ENCODE measurements around the gene LDLR. TPM values are rescaled to one million over a fixed set of nuclear protein-coding genes. Genes with fewer than 3 reads are reported as not detected.

The LDLR gene
- polyA plus RNA-seq (ENCODE audit: insufficient read length): 17.7 TPM

GRCh38 chr19:11089254-11090013, at the start of gene LDLR:
TSS of gene LDLR (plus strand) at chr19:11089463. CDS start at chr19:11089549, 86 bp downstream.
- DNase-seq (ENCODE audit: low read depth): peak; percentile 93

GRCh38 chr19:11041194-11041593, 48.1 kb upstream of the LDLR start:
- DNase-seq (ENCODE audit: low read depth): no peak

- DNase-seq (ENCODE audit: low read depth): no peak
Measured at GRCh38 chr19:11041966-11042627, 47.2 kb upstream of the LDLR start.

GRCh38 chr19:11044431-11044830, 44.8 kb upstream of the LDLR start:
- DNase-seq (ENCODE audit: low read depth): no peak

DNA sequence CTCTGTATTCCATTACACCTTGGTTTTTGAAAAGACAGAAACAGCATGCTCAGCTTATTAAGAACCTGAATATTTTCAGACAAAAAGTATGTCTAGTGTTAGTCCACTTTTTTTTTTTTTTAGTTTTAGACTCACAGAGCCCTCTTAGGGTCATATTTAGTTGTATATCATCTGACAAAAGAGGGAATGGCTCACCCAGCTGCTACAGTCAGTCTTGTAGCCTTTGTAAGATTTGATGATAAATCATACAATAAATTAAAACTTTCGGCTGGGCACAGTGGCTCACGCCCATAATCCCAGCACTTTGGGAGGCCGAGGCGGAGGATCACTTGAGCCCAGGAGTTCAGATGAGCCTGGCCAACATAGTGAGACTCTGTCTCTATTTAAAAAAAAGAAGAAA, 43.7 kb upstream of the LDLR start:
- no peak for DNase-seq (ENCODE audit: low read depth)

DNA sequence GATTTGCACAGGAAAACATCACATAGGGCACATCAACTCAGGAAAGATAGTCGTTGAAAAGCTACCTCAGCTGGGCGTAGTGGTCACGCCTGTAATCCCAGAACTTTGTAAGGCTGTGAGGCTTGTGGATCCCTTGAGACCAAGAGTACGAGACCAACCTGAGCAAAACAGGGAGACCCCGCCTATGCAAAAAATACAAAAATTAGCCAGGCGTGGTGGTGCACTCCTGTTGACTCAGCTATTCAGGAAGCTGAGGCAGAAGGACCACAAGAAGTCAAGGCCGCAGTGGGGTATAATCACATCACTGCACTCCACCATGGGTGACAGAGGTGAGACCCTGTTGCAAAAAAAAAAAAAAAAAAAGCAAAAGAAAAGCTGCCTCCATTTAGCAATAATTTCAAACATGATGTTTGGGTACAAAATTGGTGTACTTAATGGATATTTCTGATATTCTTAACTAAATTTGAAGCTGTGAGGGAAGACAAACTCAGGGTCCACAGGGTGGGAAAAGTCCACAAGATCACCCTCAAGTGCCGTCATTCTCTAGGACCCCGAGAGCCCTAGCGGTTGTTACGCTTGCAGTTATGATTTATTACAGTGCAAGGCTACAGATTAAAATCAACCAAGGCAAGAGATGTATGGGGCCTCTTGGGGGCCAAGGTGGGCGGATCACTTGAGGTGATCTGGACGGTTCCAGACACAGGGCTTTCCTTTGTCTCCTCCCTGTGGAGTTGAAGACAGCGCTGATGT, 42.5 kb upstream of the LDLR start:
- DNase-seq (ENCODE audit: low read depth): no peak

- no peak for DNase-seq (ENCODE audit: low read depth)
Measured at GRCh38 chr19:11047866-11048265, 41.4 kb upstream of the LDLR start.

- no peak for DNase-seq (ENCODE audit: low read depth)
Measured at GRCh38 chr19:11050323-11051114, 38.7 kb upstream of the LDLR start.

GRCh38 chr19:11053817-11054195, 35.5 kb upstream of the LDLR start:
- DNase-seq (ENCODE audit: low read depth): peak; percentile 28

GRCh38 chr19:11054200-11054599, 35.1 kb upstream of the LDLR start:
- no peak for DNase-seq (ENCODE audit: low read depth)

DNA sequence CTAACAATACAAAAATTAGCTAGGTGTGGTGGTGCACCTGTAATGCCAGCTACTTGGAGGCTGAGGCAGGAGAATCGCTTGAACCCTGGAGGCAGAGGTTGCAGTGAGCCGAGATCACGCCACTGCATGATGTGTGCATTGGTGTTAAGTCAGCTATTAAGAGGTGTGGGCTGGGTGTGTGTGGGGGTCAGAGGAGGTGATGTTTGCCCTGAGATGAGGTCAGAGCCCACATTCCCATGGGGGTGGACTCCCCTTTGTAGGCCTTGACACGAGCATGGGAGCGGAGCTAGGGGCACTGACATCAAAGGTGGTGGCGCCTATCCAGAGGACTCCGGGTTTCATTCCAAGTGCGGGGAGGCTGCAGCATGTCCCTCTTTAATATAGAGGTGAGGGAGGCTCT, 34.6 kb upstream of the LDLR start:
- DNase-seq (ENCODE audit: low read depth): no peak

- DNase-seq (ENCODE audit: low read depth): no peak
Measured at GRCh38 chr19:11058246-11059030, 30.8 kb upstream of the LDLR start.

DNA sequence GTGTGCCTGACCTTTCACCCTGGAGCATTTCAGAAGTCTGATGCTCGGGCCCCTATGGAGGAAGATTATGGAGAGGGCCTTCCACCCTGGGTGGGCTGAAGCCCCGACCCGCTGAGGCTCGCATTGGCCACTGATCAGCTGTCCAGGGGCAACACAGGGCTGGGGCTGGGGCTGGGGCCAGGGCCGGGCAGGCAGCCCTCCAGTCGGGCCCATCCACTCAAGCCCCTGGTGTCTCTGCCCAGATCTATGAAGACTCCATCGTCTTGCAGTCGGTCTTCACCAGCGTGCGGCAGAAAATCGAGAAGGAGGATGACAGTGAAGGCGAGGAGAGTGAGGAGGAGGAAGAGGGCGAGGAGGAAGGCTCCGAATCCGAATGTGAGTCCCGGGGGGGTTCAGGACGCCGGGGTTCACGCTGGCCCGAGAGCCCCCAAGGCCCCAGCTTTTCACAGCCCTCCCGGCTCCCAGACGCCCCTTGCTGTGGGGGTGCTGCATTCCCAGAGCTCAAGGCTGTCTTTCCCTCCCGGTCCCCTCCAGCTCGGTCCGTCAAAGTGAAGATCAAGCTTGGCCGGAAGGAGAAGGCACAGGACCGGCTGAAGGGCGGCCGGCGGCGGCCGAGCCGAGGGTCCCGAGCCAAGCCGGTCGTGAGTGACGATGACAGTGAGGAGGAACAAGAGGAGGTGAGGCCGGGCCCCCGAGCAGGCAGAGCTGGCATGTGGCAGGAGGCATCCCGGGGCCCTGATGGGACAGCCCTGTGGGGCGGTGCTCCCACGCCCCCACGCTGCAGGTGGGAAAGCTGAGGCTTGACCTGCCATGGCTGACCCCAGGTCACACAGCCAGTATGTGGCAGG, 29.5 kb upstream of the LDLR start:
- DNase-seq (ENCODE audit: low read depth): no peak

DNA sequence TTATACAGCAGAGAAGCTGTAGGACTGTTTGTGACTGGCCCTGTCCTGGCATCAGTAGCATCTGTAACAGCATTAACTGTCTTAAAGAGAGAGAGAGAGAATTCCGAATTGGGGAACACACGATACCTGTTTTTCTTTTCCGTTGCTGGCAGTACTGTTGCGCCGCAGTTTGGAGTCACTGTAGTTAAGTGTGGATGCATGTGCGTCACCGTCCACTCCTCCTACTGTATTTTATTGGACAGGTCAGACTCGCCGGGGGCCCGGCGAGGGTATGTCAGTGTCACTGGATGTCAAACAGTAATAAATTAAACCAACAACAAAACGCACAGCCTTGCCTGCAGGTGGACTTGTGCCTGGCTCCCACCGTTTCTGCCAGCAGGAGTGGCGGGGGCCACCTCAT, 27.3 kb upstream of the LDLR start:
- no peak for DNase-seq (ENCODE audit: low read depth)

- DNase-seq (ENCODE audit: low read depth): no peak
Measured at GRCh38 chr19:11063434-11063833, 25.8 kb upstream of the LDLR start.

DNA sequence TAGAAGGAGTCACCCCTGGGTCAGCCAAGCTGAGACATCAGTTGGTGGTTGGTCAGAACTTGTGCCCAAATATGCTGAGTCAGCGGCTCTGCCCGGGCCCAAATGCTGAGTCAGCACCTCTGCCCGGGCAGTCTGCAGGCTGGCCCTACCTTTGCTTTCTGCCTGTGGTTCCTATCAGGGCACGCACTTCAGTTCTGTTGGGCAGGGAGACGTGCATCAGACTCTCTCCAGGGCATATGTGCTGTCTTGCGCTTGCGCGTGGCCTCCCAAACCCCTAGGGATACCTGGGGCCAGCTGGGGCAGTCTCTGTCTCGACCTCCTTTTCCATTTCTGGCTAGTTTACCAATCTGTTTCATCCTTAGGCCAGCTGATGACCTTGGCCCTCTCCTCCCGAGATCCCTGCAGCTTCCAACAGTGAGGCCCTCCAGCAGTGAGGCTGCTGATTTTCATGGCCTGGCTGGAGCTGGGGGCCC, 24.4 kb upstream of the LDLR start:
- DNase-seq (ENCODE audit: low read depth): no peak

GRCh38 chr19:11066326-11066725, 22.9 kb upstream of the LDLR start:
- DNase-seq (ENCODE audit: low read depth): no peak

GRCh38 chr19:11067356-11068113, 21.7 kb upstream of the LDLR start:
- DNase-seq (ENCODE audit: low read depth): no peak

GRCh38 chr19:11069561-11069960, 19.7 kb upstream of the LDLR start:
- DNase-seq (ENCODE audit: low read depth): no peak

All from forelimb muscle (tissue), 1 donor.